GM18867 (cell line): ENCODE measurements around the gene VEPH1.

Source experiments
- ATAC-seq: cut with Tn5 transposase; IDR thresholded peaks from one replicate; pipeline ENCODE4 v1.9.1; 2021; ENCODE audit warnings: mild to moderate bottlenecking, moderate library complexity; ENCODE audit not compliant: unreplicated experiment

Gene VEPH1

GRCh38 chr3:157479464-157480243 is 23.6 kb downstream of the VEPH1 start:
- ATAC-seq: no peak

DNA sequence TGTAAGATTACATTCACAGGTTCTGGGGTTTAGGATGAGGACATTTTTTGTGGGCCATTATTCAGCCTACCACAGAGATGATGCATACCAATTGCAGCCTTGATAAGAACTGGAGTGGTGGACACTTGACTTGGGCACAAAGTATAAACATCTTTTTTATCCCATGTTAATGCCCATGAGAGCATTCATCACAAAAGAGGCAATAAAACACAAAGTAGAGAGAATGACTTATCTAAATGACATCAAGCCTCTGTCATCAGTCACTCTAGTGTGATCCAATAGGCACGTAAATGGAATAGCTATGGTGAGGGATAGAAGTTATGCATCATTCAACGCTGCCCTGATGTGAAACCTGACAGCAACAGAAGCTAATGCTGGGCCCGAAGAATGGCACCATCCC is 25.8 kb downstream of the VEPH1 start:
- no peak for ATAC-seq

DNA sequence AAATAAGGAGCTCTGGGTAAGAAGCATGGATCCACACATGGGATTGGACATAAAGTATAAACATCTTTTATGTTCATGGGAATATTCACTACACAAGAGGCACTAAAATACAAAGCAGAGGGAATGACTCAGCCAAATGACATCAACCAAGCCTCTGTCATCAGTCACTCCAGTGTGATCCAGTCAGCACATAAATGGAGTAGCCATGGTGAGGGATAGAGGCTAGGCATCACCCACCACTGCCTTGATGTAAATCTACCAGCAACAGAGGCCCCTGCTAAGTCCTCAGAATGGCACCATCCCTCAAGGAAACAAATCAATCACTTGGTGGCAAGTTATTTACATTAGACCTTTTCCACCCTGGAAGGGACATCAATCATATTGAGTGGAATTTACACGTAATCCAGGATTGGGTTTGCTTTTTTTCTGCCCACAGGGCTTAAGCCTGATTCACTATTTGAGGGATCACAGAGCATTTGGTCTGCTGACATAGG is 27.2 kb downstream of the VEPH1 start:
- ATAC-seq: no peak

DNA sequence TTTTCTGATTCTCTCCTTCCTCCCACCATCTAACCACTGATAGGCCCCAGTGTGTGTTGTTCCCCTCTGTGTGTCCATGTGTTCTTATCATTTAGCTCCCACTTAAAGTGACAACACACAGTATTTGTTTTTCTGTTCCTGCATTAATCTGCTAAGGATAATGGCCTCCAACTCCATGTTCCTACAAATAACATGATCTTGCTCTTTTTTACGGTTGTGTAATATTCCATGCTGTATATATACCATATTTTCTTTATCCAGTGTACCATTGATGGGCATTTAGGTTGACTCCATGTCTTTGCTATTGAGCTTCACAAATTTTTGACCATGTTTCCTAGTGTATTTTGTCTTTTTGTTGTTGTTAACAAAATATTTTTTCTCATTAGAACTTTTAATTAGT is 30.6 kb downstream of the VEPH1 start:
- no peak for ATAC-seq

- ATAC-seq: no peak
These were observed 32.2 kb downstream of the VEPH1 start for GRCh38 chr3:157471064-157471463.

GRCh38 chr3:157469561-157470294 is 33.5 kb downstream of the VEPH1 start:
- ATAC-seq: no peak

GRCh38 chr3:157467200-157467599 is 36.0 kb downstream of the VEPH1 start:
- ATAC-seq: no peak

DNA sequence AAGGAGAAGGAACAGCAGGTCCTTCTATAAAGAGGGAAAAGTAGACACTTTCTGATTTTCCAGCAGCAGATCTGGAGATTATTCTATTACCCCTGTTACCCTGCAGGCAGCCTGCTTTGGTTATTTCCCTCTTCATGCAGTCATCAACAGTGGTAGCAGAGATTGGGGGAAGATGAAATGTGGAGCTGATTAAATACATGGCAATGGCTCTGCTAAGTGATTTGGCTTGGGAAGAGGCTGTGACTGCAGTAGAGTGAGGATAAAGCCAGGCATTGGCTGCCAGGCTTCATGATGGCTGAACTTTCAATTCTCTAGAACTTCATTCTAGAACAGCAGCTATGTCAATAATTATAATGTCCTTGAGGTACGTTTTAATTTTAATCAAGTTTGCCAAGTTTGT is 37.5 kb downstream of the VEPH1 start:
- no peak for ATAC-seq

GRCh38 chr3:157464321-157464720 is 38.9 kb downstream of the VEPH1 start:
- ATAC-seq: no peak

DNA sequence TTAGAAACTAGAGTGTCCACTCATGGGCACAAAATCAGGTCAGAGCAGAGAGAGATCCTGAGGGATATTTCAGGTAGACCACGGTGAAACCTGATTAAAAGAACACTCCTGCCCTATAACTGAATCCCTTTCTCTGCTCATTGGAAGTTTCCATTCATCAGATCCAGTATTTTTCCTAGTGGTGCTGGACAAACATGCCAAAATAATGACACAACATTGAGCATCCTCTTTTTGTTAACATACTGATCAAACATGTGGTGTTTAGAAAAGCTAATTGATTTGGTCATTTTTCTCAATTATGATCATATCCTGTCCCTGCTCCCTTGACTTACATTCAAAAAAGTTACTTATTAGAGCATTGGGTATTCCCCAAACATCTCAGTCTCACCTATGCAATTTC is 39.4 kb downstream of the VEPH1 start:
- no peak for ATAC-seq

GRCh38 chr3:157460253-157460652 is 43.0 kb downstream of the VEPH1 start:
- no peak for ATAC-seq

DNA sequence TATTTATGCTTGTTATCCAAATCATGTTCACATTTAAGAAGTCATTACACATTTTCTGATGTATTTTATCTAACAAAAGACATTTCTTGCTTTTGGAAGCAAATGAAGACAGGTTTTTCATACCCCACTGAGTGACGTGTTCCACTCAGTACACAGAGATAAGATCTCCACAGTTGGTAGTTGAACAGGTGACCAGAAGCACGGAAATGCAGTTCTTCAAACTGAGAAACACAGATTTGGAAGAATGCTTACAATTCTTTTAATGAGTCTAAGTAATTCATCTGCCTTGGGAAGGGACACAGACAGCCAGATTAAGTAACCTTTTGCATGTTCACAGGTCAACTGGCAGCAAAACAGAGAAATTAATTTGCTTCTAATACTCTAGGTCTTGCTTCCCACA is 43.5 kb downstream of the VEPH1 start:
- no peak for ATAC-seq

- no peak for ATAC-seq
These were observed 49.4 kb downstream of the VEPH1 start for GRCh38 chr3:157453824-157454223.

DNA sequence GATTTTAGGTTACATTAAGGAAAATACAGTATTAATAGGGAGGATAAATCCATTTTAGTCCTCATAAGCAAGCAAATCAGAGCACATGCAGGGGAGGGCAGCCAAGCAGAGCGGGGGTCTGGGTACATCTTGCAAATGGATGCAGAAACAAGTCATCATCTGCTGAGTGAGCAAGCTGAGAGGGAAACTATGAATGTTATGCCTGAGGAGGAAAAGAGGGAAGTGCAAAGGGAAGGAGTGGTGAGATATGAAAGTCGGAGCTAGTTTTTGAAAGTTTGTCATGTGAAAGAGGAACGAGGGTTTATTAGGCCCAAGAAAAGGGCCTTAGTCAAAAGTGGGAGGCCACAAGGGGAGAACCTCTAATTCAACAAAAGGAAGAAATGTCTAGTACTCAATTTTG is 51.1 kb downstream of the VEPH1 start:
- no peak for ATAC-seq

- ATAC-seq: no peak
These were observed 56.1 kb downstream of the VEPH1 start for GRCh38 chr3:157447026-157447694.

DNA sequence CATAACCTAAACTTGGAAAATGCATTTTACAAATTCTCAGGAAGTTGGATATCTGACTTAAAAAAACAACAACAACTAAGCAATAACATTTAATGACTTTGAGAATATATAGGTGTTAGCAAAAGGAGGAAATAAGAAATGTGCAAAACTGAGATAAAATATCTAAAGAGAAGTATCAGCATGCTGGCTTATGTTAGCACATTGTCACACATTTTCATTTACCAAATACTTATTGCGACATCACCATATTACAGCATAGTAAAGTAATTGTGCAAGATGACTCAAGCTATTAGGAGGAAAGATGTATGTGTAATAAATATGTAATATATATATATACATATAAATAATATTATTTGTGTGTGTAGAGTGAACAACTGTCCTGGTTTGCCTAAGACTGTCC is 57.4 kb downstream of the VEPH1 start:
- no peak for ATAC-seq

DNA sequence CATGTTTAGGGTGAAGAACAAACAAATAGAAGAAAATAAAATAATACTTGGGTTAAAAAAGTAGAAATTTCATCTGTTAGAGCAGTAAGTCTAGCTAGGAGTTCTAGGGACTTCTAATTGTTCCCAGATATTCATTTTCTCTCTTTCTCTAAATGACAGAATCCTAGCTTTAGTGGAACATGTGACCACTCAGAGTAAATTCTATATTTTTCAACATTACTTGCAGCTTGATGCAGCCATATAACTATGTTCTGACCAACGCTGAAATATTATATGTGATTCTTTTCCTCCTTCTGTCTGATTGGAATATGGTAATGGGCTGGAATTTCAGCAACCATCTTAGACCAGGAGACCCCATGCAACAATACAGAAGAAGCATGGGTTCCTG is 58.4 kb downstream of the VEPH1 start:
- ATAC-seq: no peak

- ATAC-seq: no peak
These were observed 59.1 kb downstream of the VEPH1 start for GRCh38 chr3:157443905-157444796.

DNA sequence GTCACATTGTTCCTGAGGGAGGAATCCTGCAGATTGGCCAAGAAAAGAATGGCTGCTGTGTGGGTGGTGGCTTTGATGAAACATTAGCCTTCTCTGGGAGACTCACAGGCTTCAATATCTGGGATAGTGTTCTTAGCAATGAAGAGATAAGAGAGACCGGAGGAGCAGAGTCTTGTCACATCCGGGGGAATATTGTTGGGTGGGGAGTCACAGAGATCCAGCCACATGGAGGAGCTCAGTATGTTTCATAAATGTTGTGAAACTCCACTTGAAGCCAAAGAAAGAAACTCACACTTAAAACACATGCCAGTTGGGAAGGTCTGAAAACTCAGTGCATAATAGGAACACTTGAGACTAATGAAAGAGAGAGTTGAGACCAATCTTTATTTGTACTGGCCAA is 60.5 kb downstream of the VEPH1 start:
- no peak for ATAC-seq

DNA sequence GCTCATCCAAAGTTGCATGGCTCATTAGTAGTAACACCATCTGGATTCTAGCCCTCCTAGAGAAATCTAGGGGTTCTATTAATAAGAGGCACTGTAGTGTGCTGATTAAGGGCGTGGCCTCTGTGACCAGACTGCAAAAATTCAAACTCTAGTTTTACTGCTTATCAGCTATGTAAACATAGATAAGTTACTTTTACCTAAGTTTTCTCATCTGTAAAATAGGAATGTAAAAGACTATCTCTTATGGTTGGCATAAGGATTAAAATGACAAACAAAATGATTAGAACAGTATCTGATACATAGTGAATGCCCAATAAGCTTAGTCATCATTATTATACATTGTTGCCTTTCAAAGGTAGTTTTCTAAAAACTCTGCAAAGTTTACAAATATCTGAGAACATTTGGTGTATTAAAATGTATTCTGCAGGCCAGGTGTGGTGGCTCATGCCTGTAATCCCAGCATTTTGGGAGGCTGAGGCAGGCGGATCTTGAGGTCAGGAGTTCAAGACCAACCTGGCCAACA is 62.1 kb downstream of the VEPH1 start:
- no peak for ATAC-seq
